Tongue (tissue), 2 donors: ENCODE measurements around the gene MYL7. TPM values are rescaled to one million over a fixed set of nuclear protein-coding genes. Genes with fewer than 3 reads are reported as not detected.
A peak's percentile ranks its signal among the peaks of the same experiment; 100 is the strongest.

Experiments
- DNase-seq: peaks from one replicate; pipeline ENCODE4 v3.0.0-alpha.2; 2015
- total RNA-seq: library from RNA; depleted of rRNA; stranded (reverse); fragments of >200 nt; gene quantifications from one replicate; pipeline ENCODE4 v1.2.3, GENCODE V29; 2014

The MYL7 gene
- total RNA-seq, 1 donor from 2014 or later = not detected

- DNase-seq = no peak
Observed at GRCh38 chr7:44112231-44112996, 28.7 kb downstream of the MYL7 start.

- DNase-seq = no peak
Observed at GRCh38 chr7:44111761-44112160, 29.4 kb downstream of the MYL7 start.

- peak; percentile 58 for DNase-seq
Observed at GRCh38 chr7:44110719-44111635, 30.2 kb downstream of the MYL7 start.

DNA sequence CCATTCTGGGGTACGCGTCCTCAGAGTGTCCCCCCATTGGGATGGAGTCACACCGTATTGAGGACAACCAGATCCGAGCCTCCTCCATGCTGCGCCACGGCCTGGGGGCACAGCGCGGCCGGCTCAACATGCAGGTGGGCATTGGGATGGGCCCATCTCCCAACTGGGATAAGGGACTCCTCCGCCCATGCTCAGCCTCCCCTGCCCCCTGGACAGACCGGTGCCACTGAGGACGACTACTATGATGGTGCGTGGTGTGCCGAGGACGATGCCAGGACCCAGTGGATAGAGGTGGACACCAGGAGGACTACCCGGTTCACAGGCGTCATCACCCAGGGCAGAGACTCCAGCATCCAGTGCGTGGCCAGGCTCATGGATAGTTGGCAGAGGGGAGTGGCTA lies 31.1 kb downstream of the MYL7 start:
- DNase-seq = no peak

- DNase-seq = no peak
Observed at GRCh38 chr7:44108768-44109750, 32.1 kb downstream of the MYL7 start.

- no peak for DNase-seq
Observed at GRCh38 chr7:44107961-44108767, 33.0 kb downstream of the MYL7 start.

DNA sequence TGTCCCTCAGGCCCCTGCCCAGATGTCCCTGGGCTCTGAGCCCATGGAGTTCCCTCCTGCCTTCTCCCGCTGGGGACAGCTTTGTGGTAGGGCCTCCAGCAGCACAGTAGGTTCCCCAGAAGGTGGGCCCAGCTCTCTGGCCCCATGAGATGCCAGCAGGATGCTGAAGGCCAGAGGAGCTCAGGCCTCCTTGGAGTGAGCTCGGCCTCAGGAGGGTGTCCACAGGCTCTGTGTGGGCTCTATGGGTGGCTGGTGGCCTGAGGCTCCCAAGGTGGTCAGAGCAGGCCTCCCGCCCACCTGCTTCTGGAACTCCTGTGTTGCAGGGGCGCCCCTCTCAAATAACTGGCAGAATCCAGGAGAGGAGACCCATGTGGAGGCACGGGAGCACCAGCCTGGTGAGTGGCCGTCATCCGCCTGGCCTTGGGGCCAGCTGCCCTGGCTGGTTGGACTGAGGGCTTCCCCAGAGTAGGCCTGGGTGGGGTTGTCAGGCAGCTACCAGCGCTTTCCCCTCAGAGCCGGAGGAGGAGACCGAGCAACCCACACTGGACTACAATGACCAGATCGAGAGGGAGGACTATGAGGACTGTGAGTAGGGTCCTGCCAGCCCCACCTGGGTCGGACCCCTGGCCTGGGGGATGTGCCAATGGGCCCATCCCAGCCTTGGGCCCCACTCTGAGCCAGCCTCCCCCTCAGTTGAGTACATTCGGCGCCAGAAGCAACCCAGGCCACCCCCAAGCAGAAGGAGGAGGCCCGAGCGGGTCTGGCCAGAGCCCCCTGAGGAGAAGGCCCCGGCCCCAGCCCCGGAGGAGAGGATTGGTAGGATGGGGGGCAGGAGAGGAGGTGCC lies 33.8 kb downstream of the MYL7 start:
- DNase-seq = no peak

- no peak for DNase-seq
Observed at GRCh38 chr7:44106311-44107065, 34.6 kb downstream of the MYL7 start.

DNA sequence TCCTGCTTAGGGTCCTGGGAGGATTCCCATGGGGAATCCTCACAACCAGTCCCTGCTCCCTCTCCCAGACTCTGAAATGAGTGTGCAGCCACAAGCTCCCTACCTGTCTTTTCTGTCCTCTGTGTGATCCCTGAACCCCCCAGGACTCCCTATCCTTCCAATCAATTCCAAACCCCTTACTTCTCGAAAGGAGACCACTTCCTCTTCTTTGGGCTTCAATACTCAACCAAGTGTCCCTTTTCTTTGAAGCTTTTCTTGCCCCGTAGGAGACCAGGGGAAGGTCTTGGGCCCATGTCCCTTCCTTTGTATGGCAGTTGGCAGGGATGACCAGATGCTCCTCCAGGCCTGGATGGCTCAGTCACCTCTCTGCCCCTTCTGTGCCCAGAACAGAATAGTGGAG lies 35.3 kb downstream of the MYL7 start:
- DNase-seq = no peak

DNA sequence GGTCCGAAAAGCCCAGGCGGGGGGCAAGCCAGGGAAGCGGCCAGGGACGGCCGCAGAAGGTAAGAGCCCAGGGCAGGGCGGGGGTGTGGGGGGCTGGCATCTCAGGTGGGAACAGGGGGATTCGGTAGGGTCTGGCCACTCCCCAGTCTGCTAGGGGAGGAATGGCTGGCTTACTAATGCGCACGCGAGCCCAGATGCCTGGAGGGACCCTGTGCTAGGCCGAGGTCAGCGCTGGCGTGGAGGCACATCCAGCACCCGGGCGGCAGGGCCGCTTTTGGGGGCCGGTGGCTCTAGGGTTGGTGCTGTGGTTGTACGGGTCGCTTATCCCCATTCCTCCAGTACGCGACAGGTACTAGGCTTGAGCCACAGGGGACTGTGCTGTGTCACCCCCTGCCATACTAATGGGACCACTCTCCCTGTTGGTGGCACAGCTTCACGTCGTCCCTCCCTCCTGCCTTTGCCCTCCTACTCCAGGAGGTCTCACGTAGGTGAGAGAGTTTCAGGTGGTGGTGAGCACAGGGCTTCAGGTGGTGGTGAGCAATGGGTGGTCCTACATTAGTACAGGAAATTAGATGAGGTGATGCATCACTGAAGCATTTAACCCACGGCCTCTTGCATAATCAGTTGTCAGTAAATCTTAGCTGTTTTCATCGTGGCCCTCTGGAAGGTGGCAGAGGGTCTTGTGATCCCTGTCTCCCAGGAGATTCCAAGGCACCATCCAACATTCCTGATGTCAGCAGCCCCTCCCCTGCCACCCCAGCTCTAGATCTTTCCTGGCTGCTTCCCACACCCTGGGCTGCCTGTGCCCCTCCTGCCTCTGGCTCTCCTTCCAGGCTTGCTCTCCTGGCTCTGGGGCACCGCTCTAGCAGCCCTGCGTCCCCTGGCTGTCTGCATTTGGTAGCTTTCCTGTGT lies 36.0 kb downstream of the MYL7 start:
- no peak for DNase-seq

GRCh38 chr7:44103923-44104859 lies 36.9 kb downstream of the MYL7 start, which contains the start of gene AEBP1:
Gene AEBP1, plus strand, starts transcription at chr7:44104345. Its CDS starts 321 bp downstream, at chr7:44104666.
- DNase-seq = peak; percentile 70

GRCh38 chr7:44103566-44103922 lies 37.6 kb downstream of the MYL7 start:
- DNase-seq = no peak

DNA sequence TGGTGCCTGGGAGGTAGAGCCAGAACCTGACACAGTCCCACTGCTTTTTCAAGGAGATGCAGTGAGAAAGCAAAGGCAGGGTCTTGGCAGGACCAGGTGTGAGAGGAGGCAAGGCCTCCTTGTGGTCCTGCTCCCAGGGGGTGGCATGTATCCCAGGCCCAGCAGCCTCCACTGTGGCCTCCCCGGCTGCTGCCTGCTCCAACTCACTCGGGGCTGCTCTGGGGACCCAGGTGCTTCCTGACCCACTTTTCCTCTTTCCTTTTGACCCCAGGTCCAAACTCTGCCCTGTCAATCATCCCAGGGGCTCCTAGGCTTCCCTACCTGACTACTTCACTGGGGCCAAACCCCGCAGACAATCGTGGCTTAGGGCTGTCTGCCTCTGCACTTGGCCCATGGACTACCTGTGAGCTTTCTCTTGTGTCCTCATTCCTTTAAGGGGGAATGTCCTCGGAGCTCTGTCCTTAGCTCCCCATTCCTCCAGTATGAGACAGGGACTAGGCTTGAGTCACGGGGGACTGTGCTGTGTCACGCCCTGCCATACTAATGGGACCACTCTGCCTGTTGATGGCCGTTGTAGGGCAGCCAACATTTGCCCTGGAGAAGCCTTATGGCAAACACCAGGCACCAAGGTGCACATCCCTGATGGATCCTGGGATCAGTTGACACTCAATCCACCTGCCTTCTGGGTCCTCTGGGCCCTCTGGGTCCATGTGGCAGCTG lies 38.1 kb downstream of the MYL7 start:
- DNase-seq = no peak

DNA sequence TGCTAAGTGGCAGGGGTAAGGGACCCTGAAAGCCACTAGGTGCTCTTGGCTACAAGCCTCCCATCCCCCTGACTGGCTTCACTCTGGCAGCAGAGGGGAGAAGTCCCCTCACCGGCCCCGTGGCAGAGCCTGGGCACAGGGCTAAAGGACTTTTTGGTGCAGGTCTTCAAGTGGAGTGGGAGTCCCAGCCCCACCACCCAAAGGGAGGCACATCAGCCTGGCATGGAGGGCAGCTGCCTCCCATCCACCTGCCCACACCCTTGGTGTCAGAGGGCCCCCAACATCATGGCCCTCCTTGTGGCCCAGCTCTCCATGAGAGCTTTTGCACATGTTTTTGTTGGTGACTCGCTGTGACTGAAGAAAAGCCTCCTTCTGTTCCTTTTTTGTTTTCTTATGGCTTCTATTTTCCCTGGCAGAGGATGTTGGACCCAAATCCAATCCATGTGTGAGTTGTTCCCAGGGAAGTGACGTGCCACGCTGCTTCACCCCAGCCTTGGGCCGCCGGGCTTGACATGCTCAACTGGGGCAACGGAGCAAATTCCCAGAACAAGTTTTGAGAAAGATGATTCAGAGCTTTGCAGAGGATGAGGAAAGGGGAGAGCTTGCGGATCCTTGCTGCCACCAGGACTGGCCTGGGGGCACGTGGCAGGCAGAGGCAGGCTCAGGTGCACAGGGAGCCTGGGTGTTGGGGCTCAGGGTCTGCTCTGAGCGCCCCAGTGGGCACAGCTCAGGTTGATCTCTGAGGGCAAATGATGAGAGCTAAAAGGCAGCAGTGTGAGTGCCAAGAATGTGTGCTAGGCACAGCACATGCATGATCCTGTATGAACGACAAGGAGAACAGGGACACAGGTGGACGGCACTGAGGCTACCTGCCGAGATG lies 38.9 kb downstream of the MYL7 start:
- no peak for DNase-seq

DNA sequence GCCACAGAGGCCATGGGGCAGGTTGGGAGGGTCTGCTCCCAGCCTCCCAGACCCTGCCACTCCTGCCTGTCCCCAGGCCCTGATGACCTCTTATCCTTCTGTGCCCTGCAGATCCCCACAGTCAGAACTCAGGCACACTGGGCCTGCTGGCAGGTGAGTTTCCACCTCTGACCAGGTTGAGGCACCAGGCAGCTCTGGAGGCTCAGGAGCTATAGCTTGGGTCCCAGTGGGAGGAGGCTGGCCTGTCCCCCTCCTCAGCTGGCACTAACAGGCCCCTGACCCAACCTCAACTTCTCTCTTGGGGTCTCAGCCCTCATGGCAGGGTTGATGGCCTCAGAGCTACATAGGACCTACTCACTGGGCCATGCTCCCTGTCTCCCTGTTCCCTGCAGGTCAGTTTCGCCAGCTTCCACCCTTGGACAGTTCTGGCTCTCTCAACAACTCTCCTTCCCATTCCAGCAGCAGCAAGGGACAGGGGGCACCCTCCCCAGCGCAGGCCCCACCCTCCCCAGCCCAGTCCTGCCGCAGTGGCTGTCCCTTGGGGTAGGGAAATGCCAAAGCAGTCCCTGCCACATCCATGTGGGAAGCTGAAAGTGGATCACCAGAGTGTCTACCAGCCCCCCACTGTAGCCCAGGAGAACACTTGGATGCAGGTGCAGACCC lies 39.7 kb downstream of the MYL7 start:
- no peak for DNase-seq
